D721Med (cell line): ENCODE data around the gene TRIM52.
"Not testable (repeated sequence)": the region's sequence is repeated elsewhere in the genome, so short reads cannot be mapped to it uniquely, and the experiment has no call there.

Experiments used
- DNase-seq: peaks from one replicate; pipeline ENCODE4 v3.0.0; 2011; ENCODE audit warnings: low spot score; ENCODE audit not compliant: insufficient read length
- FAIRE-seq: peaks from 2 replicates; lab custom pipeline; 2011; peaks lifted over from hg19 to GRCh38; lab: Jason Lieb, UNC
- TF ChIP-seq, protein P1 (sequence below): IDR thresholded peaks from 2 replicates; pipeline ENCODE4 v1.5.1; 2012; ENCODE audit warnings: mild to moderate bottlenecking, control low read depth; ENCODE audit not compliant: insufficient read depth; ENCODE audit errors: missing control alignments

TRIM52 gene

DNA sequence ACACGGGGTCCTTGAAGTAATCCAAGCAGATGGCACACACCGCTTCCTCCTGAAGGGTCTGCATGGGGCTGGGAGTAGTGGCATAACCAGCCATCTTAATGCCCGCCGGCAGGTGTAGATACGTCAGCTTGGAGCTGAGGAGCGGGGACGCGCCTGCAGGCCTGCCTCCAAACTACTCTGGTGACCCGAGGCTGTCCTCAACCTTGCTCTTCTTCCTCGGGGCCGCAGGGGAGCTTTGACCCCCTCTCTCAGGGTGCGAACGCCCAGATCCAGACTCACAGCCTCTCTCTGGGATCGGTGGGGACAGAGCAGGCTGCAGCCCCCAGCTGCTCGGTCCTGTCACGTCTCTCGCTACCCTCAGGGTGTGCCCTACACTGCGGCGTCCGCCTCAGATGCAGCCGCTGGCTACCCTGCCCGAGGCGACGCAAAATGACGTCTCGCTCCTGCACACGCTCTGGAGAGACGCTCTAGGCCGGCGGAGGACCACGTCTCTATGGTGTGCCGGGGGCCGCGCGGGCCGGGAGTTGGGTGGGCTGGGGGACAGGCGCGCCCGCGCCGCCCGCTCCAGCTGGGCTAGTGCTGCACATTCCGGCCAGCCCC, at the start of gene TRIM52:
TRIM52 (minus strand) TSS at position 424 of the 600 bp plus-strand sequence; CDS start at position 94, 330 bp downstream.
- TF ChIP-seq, protein P1, sequence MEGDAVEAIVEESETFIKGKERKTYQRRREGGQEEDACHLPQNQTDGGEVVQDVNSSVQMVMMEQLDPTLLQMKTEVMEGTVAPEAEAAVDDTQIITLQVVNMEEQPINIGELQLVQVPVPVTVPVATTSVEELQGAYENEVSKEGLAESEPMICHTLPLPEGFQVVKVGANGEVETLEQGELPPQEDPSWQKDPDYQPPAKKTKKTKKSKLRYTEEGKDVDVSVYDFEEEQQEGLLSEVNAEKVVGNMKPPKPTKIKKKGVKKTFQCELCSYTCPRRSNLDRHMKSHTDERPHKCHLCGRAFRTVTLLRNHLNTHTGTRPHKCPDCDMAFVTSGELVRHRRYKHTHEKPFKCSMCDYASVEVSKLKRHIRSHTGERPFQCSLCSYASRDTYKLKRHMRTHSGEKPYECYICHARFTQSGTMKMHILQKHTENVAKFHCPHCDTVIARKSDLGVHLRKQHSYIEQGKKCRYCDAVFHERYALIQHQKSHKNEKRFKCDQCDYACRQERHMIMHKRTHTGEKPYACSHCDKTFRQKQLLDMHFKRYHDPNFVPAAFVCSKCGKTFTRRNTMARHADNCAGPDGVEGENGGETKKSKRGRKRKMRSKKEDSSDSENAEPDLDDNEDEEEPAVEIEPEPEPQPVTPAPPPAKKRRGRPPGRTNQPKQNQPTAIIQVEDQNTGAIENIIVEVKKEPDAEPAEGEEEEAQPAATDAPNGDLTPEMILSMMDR = no peak
- DNase-seq (no peak), FAIRE-seq (no peak)

DNA sequence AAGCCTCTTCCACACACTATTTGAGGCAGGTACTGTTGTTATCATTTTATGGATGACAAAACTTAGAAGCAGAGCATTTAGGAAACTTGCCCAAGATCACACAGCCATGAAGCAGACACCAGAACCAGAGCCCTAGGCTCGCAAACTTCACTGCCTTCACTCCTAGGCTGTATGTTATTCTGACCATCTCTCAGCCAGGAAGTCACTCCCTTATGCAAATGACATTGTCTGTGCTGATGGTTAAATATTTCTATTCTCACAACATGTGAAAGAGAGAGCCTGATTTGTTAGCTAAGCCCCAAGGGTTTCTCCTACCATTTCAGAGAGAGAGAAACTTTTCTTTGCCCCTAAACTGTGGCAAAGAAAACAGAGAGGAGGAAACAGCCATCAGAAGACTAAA, 26.4 kb upstream of the TRIM52 start:
- not testable (repeated sequence) for FAIRE-seq, DNase-seq

DNA sequence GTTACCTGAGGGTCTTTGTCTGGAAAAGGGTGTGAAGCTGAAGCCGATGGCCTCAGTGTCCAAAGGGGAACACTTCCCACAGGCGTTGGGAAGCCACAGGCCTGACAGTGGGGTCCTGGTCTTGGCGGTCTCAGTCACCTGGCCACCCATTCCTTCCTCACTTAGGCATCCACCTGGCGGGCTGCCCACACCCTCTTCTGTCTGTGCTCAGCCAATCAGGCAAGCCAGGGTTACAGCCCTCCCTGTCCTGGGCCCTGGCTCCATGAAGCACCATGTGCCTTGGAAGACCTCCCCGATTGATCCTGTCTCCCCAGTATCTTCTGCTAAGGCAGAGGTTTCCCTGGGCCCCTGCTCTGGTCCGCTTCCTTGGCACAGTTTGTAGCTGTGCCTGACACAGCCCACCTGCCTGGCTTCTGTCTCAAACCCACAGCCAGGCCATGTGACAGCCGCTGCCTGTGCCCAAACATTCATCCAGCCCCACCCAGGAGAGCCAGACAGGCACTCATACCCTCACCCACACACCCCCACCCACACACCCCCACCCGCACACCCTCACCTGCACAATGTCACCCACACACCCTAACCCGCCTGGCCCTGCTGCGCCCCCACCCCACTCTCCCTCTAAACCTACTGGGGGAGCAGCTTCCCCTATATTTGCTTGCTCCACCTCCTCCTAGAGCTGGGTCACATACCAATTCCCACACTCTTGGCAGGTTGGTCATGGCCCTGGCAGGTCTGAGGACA, 25.2 kb upstream of the TRIM52 start:
- not testable (repeated sequence) for FAIRE-seq, DNase-seq

DNA sequence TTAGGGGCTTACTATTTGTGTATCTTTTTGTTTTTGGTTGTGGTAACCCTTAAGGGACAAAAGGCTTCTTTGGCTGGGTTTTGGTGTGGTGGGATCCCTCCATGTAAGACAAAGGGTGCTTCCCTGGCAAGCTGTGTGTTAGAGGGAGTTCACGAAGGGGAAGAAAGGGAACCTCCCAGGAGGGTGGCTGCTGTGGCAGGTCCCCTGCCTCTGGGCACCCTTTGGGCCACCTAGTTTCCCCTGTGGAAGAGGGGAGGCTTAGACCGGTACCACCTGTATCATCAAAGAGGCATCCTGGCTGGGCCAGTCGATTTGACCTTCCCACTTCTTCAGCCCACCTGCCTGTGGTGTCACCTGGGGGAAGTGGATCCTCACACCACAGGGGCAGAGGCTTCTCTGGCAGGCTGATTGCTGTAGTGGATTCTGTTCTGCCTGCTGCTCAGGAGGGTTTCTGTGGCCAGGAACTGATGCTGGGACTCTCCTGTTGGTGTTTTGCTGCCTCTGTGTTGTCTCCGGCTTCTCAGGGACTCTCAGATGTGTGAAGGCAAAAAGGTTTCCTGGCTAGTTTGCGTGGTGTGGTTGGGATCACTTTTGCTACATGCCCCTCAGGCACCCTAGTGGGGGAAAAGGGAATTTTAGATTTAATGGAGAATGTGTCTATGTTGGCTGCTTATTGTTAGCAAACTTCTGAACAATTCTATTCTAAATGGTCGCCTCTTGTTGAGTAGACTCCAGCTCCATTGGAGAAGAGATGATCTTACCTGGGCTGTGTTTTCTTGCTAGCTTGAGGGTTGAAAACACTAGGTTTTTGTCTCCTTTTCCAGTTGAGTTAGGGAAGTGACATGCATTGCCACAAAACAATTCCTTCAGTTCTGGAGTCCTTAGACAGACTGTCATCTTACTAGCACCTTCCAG, 23.2 kb upstream of the TRIM52 start:
- FAIRE-seq, DNase-seq: not testable (repeated sequence)

DNA sequence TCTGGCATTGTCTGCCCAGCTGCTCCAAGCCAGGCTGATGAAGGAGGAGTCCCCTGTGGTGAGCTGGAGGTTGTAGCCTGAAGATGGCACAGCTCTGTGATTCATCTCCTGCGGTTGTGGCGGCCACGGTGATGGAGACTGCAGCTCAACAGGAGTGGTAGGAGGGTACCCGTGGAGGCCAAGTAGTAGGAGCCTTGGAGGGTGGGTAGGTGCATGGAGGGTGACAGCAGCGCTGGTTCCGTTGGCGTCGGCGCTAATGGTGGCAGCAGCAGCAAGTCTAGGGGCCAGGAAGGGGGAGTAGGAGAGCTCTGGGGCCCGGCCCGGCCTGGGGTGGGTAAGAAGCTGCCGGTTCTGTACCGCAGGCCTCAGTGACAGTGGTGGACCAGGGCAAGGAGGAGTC, 22.4 kb upstream of the TRIM52 start:
- FAIRE-seq (no peak), DNase-seq (no peak)
- TF ChIP-seq, protein P1 = no peak

DNA sequence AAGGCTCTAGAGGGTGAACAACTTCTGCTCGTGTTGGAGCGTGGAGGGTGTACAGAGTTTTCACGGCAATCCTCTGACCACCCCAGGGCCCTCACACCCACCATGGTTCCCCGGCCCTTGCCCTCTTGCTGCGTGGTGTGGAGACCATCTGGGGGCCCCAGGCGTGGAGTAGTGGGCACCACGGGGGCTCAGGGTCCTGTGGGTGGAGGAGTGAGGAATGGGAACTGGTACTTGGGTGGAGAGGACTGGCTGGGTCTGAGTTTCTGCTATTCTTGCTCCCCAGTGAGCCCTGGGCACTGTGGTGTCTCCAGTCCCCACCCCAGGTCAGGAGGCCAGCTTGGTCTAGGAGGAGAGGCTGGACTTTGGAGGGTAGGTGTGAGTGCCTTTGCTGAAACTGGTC, 21.9 kb upstream of the TRIM52 start:
- DNase-seq = no peak
- FAIRE-seq = no peak
- TF ChIP-seq, protein P1 = no peak

DNA sequence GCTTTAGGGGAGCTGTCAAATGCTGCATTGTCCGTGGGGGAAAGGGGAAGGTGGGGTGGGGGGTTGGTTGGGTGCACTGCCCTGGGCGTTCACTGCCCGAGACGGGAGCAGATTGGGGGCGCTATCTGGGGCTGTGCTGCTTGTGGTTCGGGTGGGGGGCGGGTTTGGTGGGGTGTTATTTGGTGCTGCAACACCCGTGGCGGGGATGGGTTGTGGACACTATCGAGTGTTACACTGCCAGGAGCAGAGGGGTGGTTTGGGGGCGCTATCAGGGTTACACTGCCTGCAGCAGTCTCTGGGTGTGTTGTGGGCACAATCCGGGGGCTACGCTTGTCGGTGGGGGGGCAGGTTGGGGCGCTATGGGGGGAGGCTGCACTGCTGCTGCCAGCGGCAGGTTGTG, 21.5 kb upstream of the TRIM52 start:
- DNase-seq, FAIRE-seq: not testable (repeated sequence)

DNA sequence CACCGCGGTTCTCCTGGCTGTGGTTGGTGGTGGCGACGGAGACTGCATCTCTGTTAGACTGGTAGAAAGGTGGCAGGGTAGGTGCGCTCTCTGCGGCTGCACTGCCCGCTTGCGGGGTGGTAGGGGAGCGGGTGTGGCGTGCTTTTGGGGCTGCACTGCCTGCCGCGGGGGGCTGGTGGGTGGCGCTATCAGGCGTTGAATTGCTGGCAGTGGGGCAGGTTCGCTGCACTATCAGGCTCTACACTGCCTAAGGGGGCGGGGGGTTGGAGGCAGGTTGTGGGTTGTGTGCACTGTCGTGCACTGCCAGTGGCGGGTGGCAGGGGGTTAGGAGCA, 21.0 kb upstream of the TRIM52 start:
- FAIRE-seq (no peak), DNase-seq (no peak)
- TF ChIP-seq, protein P1 = no peak
